Measurements from ENCODE around the gene RAB4B.
"Not testable (repeated sequence)": the region's sequence is repeated elsewhere in the genome, so short reads cannot be mapped to it uniquely, and the experiment has no call there.

The RAB4B gene

GRCh38 chr19:40810160-40810559 lies 32.1 kb downstream of the RAB4B start:
- POLR2A ChIA-PET: no interaction called here
- no peaks in the 10 kb centered on the region for H3K9me3 ChIP-seq (ENCODE audit: control insufficient read depth, insufficient read depth, low read depth, low read length)
- no peak overlapping the region for H3K27ac ChIP-seq (ENCODE audit: extremely low read depth, low read depth, low read length)
- TF ChIP-seq ZNF202 (tag by site-specific recombination; IDR thresholded peaks at IDR 0.05; ENCODE audit: borderline replicate concordance) (no peak), MYNN (tag by site-specific recombination; IDR thresholded peaks at IDR 0.05; ENCODE audit: borderline replicate concordance) (no peak), ZNF639 (tag by site-specific recombination; IDR thresholded peaks at IDR 0.05) (no peak), ZNF449 (tag by site-specific recombination; IDR thresholded peaks at IDR 0.05) (no peak), ZNF24 (tag by site-specific recombination; IDR thresholded peaks at IDR 0.05) (0 out of 2 replicates have a peak, but pooled peaks have one; percentile 37)
- CTCF ChIA-PET: interaction anchor here (0.9 to 1.2 kb wide), 2 partner anchors 9 to 32 kb away, joined by 3 to 4 read pairs; partner anchors contain the start of gene RAB4B
- H3K36me3 ChIP-seq (ENCODE audit: control insufficient read depth in 2 of 2, insufficient read depth in 1 of 2, low read length in 2 of 2): peaks cover 20 to 37% of the 10 kb centered on the region in 2 experiments
- H3K4me3 ChIP-seq (ENCODE audit: low read depth, low read length): no peak overlapping the region
- H3K4me1 ChIP-seq (ENCODE audit: control insufficient read depth, insufficient read depth, low read length): peaks cover 33% of the 10 kb centered on the region

- peak; percentile 43; the same call in 1 of the 2 replicates for TF ChIP-seq KLF9 (tag by site-specific recombination; IDR thresholded peaks at IDR 0.05; ENCODE audit: low read depth)
- TF ChIP-seq ZBTB26 (tag by site-specific recombination; optimal IDR thresholded peaks at IDR 0.05): peak; percentile 24
- TF ChIP-seq SP3 (tag by site-specific recombination; IDR thresholded peaks at IDR 0.05): peak; percentile 19; the same call in 1 of the 2 replicates
- TF ChIP-seq SP2 (tag by site-specific recombination; IDR thresholded peaks at IDR 0.05): peak; percentile 68
- peak; percentile 86 for TF ChIP-seq PRDM10 (tag by site-specific recombination; IDR thresholded peaks at IDR 0.05)
- TF ChIP-seq KLF8 (tag by site-specific recombination; IDR thresholded peaks at IDR 0.05): peak; percentile 47; the same call in 1 of the 2 replicates
- H3K4me3 ChIP-seq (ENCODE audit: low read depth, low read length): peak overlapping the region; percentile 30
- H3K4me1 ChIP-seq (ENCODE audit: control insufficient read depth, insufficient read depth, low read length): peaks cover 27% of the 10 kb centered on the region
- ChIA-PET POLR2A (interaction anchor here (1.2 to 1.4 kb wide), 2 partner anchors 34 to 60 kb away, joined by 3 to 5 read pairs; partner anchors contain the start of gene ACTMAP), CTCF (interaction anchor here (1.1 kb wide), 1 partner anchor 9 kb away, joined by 5 read pairs; no protein-coding TSS in a partner anchor)
- 0 out of 2 replicates have a peak overlapping the region, but pooled peaks have one; percentile 37 for H3K27ac ChIP-seq (ENCODE audit: extremely low read depth, low read depth, low read length)
- H3K9me3 ChIP-seq (ENCODE audit: control insufficient read depth, insufficient read depth, low read depth, low read length): not testable (repeated sequence)
- peaks cover 20 to 31% of the 10 kb centered on the region in 2 experiments for H3K36me3 ChIP-seq (ENCODE audit: control insufficient read depth in 2 of 2, insufficient read depth in 1 of 2, low read length in 2 of 2)
Measured at GRCh38 chr19:40810649-40811408, 32.8 kb downstream of the RAB4B start.
